LHCN-M2 (cell line): ENCODE data around the gene SPINT2. TPM values are rescaled to one million over a fixed set of nuclear protein-coding genes. Genes with fewer than 3 reads are reported as not detected.

Experiments
- DNase-seq: peaks from one replicate; pipeline ENCODE4 v3.0.0-alpha.2; 2012; ENCODE audit warnings: low read depth
- total RNA-seq: library from RNA; depleted of rRNA; stranded (reverse); fragments of >200 nt; gene quantifications from 2 replicates; pipeline ENCODE4 v1.2.3, GENCODE V29; 2014

Gene SPINT2
- total RNA-seq, 1 experiment from 2014 or later, result 0.46 TPM

DNA sequence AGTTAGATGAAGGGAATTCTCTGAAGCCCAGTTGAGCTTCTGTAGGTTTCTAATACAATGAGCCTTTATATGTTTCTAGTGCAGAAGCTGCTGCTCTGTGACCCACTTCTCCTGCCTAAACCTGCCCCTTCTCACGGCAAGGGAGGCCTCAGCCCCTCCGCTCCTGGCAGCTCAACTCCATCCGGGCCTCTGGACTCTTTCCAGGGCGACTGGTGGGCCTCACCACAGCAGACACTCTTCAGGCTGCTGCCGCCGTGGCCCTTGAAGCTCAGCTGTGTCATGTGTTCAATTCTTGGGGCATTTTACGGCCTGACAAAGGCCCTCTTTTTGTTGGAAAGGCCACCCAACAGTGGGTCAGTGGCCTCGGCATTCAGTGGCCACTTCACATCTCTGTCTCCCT, 29.7 kb downstream of the SPINT2 start:
- no peak for DNase-seq

DNA sequence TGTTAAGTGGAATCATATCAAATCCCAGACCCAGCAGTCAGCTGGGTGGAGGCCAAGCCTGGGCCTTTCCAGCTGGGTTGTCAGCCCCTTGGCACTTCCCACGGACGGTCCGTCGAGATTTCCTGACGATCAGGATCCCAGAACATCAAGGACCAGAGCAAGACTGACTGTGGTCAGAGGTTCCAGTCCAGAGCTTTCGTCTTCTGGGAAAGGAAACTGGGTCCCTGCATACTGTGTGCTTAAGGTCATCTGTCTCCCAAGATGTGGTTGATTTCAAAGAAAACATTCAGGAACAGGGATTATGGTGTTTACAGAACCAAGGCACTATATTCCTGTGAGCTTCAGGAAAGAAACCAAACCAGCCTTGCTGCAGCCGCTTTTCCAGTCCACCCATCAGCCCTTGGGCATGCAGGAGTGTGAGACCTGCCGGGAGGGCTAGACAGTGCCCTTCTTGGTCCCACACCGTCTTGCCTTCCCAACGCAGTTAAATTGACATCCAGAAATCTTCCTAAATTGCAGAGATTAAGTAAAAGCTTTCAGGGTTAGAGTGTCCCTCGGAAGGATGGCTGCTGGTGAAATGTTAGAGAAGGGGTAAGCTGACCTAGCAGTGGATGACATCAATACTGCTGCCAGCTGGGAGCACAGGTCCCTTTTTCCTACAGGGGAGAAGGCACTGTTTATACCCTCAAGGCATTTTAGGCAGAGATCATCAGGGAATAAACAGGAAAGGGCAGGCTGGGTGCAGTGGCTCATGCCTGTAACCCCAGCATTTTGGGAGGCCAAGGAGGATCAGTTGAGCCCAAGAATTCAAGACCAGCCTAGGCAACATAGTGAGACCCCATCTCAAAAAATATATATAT, 34.7 kb downstream of the SPINT2 start:
- DNase-seq, result peak; percentile 59

- no peak for DNase-seq
Observed at GRCh38 chr19:38303517-38304351, 39.4 kb downstream of the SPINT2 start, which contains the start of gene C19orf33. TSS of gene C19orf33 (plus strand) at chr19:38304251. CDS start at chr19:38304262, 11 bp downstream.

GRCh38 chr19:38304352-38304865, 40.0 kb downstream of the SPINT2 start:
- no peak for DNase-seq

- no peak for DNase-seq
Observed at GRCh38 chr19:38304866-38305429, 40.6 kb downstream of the SPINT2 start.

GRCh38 chr19:38306236-38306635, 41.9 kb downstream of the SPINT2 start:
- DNase-seq, result no peak

GRCh38 chr19:38307076-38307475, 42.7 kb downstream of the SPINT2 start:
- DNase-seq, result no peak

GRCh38 chr19:38307597-38307996, 43.2 kb downstream of the SPINT2 start:
- DNase-seq, result no peak

DNA sequence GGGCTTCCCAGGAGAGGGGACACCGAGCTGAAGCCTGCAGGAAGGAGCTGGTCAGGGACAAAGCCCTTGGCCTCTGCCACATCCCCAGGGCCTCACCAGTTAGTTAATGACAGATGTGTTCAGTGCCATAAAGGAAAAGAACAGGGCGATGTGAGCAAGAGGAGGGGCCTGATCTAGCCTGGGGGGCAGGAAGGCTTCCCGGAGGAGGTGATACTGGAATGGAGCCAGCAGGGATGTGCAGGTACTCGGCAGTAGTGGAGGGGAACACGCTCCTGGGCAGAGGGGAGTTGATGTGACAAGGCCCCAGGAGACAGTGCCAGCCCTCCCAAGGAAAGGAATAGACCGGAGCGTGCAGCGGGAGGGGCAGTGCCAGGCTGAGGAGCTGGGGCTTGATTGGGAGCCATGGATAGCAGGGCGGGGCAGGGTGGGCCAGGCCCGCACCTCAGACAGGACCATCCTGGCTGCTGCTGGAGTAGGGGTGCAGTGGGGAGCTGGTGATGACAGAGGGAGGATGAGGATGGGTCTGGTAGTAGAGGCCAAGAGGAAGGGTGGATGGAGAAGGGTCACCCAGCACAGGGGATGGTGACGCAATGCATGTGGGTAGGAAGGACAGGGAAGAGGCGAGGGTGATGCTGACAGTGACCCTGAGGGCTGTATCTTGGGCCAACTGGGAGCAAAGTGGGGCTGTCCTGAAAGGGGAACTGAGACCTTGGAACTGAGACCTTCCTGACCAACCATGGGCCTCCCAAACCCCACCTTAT, 43.8 kb downstream of the SPINT2 start:
- DNase-seq, result no peak

DNA sequence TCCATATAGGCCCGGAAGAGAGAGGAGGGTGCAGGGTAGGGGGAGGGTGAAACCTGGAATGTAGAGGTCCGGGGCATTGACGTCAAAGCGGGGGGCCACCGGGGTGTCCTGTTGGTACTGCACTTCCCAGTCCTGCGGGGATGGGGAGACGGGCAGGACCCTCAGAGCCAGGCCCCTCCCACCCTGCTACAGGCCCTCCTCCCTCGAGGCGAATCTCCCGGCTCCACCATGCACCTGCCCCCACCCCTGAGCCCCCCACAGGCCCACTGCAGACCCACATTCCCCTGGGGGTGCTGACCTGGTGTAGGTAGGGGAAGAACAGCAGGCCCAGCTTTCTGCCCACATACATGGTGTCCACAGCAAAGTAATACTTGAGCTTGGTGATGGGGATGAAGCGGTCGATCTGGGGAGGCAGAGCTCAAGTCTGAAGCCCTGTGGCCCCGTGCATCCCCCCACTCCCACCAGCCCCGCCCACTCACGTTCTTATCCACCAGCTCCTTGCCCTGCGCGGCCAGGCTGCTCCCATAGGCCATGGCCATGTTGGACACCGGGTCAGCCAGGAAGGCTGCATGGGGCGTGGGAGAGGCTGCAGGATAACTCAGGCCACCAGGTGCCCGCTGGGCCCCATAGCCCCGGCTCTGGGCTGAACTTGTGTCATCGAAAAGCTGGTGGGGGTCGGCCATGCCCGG, 44.7 kb downstream of the SPINT2 start:
- DNase-seq, result no peak

DNA sequence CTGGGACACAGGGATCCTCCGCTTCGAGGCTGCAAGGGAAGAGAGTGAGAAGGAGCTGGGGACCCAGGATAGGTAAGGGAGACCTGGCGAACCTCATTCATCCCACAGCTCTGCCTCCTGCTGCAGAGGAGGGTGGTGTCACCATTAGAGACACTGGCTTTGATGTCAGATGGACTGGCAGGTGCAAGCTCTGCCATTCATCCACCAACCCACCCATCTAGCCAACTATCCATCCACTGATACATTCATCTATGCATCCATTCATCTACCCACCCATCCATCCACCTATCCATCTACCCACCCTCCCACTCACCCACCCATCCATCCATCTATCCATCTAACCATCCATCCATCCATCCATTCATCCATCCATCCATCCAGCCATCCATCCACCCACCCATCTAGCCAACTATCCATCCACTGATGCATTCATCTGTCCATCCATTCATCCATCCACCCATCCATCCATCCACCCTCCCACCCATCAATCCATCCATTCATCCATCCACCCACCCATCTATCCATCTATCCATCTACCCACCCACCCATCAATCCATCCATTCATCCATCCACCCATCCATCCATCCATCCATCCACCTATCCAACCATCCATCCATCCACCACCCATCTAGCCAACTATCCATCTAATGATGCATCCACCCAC, 45.4 kb downstream of the SPINT2 start:
- DNase-seq, result no peak

- DNase-seq, result no peak
Observed at GRCh38 chr19:38310279-38310670, 45.9 kb downstream of the SPINT2 start.

DNA sequence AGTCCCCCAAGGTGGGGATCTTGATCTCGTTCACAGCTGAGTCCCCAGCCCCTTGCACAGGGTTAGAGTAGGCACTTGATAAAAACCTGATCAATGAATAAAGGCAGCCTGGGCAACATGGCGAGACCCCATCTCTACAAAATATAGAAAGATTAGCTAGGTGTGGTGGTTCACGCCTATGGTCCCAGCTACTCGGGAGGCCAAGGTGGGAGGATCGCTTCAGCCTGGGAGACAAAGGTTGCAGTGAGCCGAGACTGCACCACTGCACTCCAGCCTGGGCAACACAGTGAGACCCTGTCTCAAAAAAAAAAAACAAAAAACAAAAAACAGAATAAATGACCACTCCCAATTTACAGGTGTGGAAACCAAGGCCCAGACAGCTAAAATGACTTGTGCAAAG, 46.6 kb downstream of the SPINT2 start:
- DNase-seq, result no peak

DNA sequence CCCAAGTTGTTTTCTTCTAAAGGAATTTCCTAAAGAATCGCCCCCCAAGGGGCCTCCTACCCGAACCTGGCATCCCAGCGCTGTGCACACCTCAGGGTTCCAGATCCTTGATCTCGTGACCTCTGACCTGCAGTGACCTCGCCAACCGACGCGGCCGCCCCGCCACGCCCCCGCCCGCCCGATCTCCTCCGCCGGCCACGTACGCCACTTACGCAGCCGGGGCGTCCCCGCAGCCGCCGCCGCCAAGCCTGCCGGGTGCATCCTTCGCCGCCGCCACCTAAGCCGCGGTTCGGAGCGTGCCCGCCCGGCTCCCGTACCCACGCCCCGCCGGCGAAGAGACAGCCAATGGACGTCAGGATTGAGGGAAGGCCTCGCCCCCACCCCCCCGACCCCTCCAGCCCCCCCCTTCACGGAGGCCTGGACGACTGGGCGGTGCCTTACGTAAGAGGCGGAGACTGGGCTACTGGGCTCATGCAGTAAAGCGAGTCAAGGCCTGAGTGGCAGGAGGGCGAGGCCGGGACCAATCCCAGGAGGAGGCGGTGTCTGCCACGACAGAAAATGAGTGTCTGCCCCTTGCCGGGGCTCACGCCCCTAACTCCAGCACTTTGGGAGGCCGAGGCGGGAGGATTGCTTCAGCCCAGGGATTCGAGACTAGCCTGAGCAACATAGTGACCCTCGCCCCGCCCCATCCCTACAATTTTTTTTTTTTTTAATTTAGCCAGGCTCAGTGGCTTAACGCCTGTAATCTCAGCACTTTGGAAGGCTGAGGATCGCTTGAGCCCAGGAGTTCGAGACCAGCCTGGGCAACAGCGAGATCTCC, 51.5 kb downstream of the SPINT2 start, which contains the start of gene YIF1B:
Gene YIF1B, minus strand, starts transcription at position 291 of the 820 bp plus-strand sequence. Its CDS starts 30 bp downstream, at position 261.
- DNase-seq, result peak; percentile 96

DNA sequence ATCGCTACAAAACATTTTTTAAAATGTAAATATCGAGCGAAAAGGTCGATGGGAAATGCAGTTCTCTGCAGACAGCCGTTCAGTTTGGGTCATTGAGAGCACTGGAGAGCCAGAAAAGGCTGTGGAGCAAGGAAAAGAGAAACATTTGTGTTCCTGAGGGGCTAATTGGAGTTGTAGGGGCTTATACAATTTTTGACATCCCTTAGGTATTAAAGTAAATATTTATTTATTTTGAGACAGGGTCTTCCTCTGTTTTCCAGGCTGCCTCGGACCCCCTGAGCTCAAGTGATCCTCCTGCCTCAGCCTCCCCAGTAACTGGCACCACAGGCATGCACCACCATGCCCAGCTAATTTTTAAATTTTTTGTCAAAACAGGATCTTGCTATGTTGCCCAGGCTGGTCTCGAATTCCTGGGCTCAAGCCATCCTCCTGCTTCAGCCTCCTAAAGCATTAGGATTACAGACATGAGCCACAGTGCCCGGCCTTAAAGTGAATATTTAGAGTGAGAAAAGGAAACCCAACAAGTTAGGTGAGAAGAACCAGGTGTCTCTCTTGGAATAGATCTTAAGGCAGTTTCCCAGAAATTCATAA, 52.2 kb downstream of the SPINT2 start:
- no peak for DNase-seq

GRCh38 chr19:38317104-38317612, 52.8 kb downstream of the SPINT2 start:
- DNase-seq, result no peak

GRCh38 chr19:38318660-38319059, 54.3 kb downstream of the SPINT2 start:
- DNase-seq, result no peak
